HG03575 (cell line): ENCODE measurements around the gene CFAP20DC.
A peak's percentile ranks its signal among the peaks of the same experiment; 100 is the strongest.
"Not testable (repeated sequence)": the region's sequence is repeated elsewhere in the genome, so short reads cannot be mapped to it uniquely, and the experiment has no call there.

Experiments
- ATAC-seq: cut with Tn5 transposase; IDR thresholded peaks from one replicate; pipeline ENCODE4 v1.9.1; 2021; ENCODE audit not compliant: unreplicated experiment, insufficient number of reproducible peaks, low FRiP score; ENCODE audit errors: extremely low read depth

CFAP20DC gene

GRCh38 chr3:58988041-58988440 lies 61.8 kb downstream of the CFAP20DC start:
- ATAC-seq: no peak

GRCh38 chr3:58986654-58987053 lies 63.2 kb downstream of the CFAP20DC start:
- no peak for ATAC-seq

- ATAC-seq: no peak
These were observed 70.0 kb downstream of the CFAP20DC start for GRCh38 chr3:58979840-58980239.

GRCh38 chr3:58973796-58974195 lies 76.0 kb downstream of the CFAP20DC start:
- no peak for ATAC-seq

GRCh38 chr3:58967866-58968265 lies 82.0 kb downstream of the CFAP20DC start:
- ATAC-seq: not testable (repeated sequence)

- no peak for ATAC-seq
These were observed 84.0 kb downstream of the CFAP20DC start for GRCh38 chr3:58965865-58966264.

GRCh38 chr3:58963928-58964503 lies 85.8 kb downstream of the CFAP20DC start:
- no peak for ATAC-seq

- ATAC-seq: no peak
These were observed 87.0 kb downstream of the CFAP20DC start for GRCh38 chr3:58962816-58963215.

- no peak for ATAC-seq
These were observed 87.7 kb downstream of the CFAP20DC start for GRCh38 chr3:58962040-58962651.

- ATAC-seq: no peak
These were observed 94.5 kb downstream of the CFAP20DC start for GRCh38 chr3:58955308-58955707.

- ATAC-seq: no peak
These were observed 96.5 kb downstream of the CFAP20DC start for GRCh38 chr3:58953288-58953687.

GRCh38 chr3:58952128-58952917 lies 97.5 kb downstream of the CFAP20DC start:
- no peak for ATAC-seq

- no peak for ATAC-seq
These were observed 101.8 kb downstream of the CFAP20DC start for GRCh38 chr3:58948018-58948417.

GRCh38 chr3:58946875-58947274 lies 103.0 kb downstream of the CFAP20DC start:
- no peak for ATAC-seq

- ATAC-seq: no peak
These were observed 111.8 kb downstream of the CFAP20DC start for GRCh38 chr3:58938057-58938456.

GRCh38 chr3:58924578-58924977 lies 125.2 kb downstream of the CFAP20DC start:
- ATAC-seq: no peak

GRCh38 chr3:58900386-58900785 lies 149.4 kb downstream of the CFAP20DC start:
- no peak for ATAC-seq

- no peak for ATAC-seq
These were observed 149.9 kb downstream of the CFAP20DC start for GRCh38 chr3:58899953-58900298.

GRCh38 chr3:58899159-58899952 lies 150.5 kb downstream of the CFAP20DC start:
- peak; percentile 63 for ATAC-seq

- ATAC-seq: no peak
These were observed 151.3 kb downstream of the CFAP20DC start for GRCh38 chr3:58898513-58898912.
